Measurements from ENCODE around the gene SUPT20H.
"Not testable (repeated sequence)": the region's sequence is repeated elsewhere in the genome, so short reads cannot be mapped to it uniquely, and the experiment has no call there.

The SUPT20H gene

DNA sequence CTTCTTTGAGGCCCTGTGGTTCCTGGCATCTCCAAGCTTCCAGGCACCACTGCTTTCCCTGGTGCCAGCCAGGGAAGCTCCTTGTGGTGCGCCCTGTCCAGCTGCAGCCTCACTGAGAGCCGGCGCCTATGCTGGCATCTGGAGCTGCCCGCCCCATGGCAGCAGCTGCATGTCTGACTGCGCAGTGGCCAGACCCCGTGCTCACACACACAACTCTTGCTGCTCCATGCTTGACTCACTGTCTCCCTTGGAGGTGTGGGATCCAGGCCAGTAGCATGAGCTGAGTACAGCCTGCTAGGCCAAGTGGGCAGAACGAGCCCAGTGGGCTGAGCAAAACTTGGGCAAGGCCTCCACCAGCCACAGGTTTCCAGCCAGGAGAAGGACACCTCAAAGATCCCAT, 11.5 kb upstream of the SUPT20H start:
- no peak overlapping the region for H3K27ac ChIP-seq
- TF ChIP-seq ZFX (IDR thresholded peaks at IDR 0.05) = no peak
- TF ChIP-seq, protein P1, sequence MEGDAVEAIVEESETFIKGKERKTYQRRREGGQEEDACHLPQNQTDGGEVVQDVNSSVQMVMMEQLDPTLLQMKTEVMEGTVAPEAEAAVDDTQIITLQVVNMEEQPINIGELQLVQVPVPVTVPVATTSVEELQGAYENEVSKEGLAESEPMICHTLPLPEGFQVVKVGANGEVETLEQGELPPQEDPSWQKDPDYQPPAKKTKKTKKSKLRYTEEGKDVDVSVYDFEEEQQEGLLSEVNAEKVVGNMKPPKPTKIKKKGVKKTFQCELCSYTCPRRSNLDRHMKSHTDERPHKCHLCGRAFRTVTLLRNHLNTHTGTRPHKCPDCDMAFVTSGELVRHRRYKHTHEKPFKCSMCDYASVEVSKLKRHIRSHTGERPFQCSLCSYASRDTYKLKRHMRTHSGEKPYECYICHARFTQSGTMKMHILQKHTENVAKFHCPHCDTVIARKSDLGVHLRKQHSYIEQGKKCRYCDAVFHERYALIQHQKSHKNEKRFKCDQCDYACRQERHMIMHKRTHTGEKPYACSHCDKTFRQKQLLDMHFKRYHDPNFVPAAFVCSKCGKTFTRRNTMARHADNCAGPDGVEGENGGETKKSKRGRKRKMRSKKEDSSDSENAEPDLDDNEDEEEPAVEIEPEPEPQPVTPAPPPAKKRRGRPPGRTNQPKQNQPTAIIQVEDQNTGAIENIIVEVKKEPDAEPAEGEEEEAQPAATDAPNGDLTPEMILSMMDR (conservative IDR thresholded peaks at IDR 0.05) = no peak

DNA sequence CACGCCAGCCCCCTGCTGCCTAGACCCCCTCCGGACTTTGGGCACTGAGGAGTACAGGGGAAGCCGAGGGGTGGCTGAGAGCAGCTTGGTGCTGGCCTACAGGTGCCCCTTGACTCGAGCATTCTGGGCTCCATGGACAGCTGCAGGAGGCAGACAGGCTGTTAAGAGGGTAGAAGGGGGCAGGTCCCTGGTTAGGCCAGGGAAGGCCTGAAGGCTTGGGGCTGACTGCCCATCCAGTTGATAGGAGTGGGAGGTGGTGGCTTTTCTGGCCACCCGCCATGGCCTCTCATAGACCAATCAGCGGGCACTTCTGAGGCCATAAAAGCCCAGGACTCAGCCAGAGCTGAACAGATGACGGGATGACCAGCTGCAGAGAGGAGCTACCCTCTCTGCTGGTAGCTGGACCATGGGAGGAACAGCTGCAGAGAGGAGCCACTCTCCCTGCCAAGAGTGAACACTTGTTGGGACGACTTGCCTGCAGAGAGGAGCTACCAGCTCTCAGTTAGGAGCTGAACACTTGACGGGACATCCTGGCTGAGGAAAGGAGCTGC, 10.7 kb upstream of the SUPT20H start:
- no peak for TF ChIP-seq ZFX (IDR thresholded peaks at IDR 0.05)
- TF ChIP-seq, protein P1 (conservative IDR thresholded peaks at IDR 0.05) = no peak
- H3K27ac ChIP-seq = no peak overlapping the region

DNA sequence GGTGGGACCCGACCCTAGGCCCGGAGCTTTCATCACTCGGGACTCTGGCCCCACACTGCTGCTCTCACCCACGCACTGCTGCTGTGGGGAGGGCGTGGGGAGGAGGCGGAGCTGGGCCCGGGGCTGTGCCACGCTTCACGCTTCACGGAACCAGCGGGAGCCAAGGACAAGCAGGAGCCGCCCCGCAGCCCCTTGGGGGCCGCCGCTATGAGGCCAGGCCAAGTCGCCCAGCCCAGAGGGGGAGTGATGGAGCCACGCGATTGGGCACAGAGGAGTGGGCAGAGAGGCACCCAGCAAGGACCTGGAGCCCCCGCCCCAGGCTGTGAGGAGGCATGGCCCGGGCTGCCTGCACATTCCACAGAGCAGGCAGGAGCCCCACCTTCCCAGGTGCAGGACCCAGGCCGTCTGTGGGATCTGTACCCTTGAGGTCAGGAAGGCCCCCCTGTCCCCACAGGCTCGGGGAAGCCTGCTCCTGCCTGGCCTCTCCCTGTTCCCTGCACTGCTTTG, 10.2 kb upstream of the SUPT20H start:
- TF ChIP-seq ZFX (IDR thresholded peaks at IDR 0.05) = no peak
- TF ChIP-seq, protein P1 (conservative IDR thresholded peaks at IDR 0.05) = no peak
- no peak overlapping the region for H3K27ac ChIP-seq

DNA sequence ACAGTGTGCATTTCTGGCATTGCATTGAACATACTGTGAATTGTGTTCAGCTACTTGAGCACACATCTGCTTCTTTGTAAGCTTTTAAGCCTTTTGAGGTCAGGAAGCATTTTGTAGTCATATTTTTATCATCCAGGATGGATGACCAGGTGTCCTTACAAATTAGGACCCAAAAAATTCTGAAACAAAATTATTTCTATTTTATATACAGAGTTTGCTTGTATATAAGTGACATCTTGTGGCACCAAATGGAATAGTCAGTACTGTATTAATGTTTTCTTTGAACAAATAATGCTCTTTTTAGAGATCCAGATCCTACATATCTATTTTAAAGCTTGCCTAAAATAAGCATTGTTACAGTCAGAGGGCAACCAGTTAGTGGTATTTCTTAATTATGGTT, 9.5 kb upstream of the SUPT20H start:
- no peak overlapping the region for H3K27ac ChIP-seq
- TF ChIP-seq, protein P1 (conservative IDR thresholded peaks at IDR 0.05) = peak; percentile 31
- no peak for TF ChIP-seq ZFX (IDR thresholded peaks at IDR 0.05)

DNA sequence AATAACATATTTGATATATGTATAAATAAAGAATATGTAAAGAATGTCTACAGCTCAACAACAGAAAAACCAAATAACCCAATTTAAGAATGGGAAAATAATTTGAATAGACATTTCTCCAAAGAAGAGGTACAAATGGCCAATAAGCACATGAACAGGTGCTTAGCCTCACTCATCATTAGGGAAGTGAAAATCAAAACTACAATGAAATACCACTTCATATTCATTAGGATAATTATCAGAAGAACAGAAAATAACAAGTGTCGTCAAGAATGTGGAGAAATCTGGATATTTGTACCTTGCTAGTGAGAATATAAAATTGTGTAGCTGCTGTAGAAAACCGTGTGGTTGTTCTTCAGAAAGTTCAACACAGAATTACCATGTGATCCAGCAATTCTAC, 8.4 kb upstream of the SUPT20H start:
- no peak for TF ChIP-seq ZFX (IDR thresholded peaks at IDR 0.05)
- TF ChIP-seq, protein P1 (conservative IDR thresholded peaks at IDR 0.05) = no peak
- no peak overlapping the region for H3K27ac ChIP-seq

DNA sequence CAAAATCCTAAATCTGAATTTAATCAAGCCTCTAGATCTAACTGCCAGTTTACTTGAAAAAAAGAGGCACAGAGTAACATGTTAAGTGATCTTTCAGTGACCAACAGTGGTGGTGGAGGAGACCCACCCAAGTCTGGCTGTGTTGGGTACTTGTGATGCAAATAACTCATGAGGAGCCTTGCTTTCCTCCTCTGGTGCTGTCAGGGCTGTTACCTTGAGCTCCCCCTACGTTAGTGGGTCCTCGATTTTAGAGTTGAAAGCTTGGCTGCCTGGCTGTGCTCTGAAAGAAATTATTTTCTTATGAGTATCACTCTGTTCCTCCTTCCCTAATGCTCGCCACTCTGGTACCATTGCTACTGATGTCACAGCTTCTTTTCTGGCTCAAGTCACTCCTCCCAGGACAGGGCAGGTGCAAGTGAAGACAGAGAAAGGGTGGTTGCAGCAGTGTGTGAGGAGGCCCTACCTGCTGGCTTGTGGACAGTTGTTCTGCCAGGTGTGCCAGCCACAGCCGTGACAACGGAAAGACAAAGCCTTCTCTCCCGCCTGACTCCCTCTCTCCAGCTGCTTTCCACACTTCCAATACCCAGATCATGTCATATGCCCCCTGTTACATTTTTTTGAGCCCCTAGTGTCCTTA, 6.5 kb upstream of the SUPT20H start:
- H3K27ac ChIP-seq = no peak overlapping the region
- TF ChIP-seq, protein P1 (conservative IDR thresholded peaks at IDR 0.05) = no peak
- no peak for TF ChIP-seq ZFX (IDR thresholded peaks at IDR 0.05)

DNA sequence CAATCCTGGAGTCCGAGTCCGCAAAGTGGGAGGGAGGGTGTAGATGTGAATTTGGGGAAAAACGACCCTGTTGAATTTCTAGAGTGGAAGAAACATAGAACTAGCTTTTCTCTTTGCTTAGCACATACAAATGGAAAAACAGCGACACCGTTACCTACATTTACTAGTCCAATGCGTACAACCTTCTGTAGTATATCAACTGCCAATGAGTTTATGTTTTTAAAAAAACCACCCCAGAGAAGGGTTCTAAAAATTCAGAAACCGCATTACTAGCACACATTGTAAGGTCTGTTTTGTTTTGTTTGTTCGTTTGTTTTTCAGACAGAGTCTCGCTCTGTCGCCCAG, 332 bp upstream of the SUPT20H start:
- peak overlapping the region; percentile 95 for H3K27ac ChIP-seq

DNA sequence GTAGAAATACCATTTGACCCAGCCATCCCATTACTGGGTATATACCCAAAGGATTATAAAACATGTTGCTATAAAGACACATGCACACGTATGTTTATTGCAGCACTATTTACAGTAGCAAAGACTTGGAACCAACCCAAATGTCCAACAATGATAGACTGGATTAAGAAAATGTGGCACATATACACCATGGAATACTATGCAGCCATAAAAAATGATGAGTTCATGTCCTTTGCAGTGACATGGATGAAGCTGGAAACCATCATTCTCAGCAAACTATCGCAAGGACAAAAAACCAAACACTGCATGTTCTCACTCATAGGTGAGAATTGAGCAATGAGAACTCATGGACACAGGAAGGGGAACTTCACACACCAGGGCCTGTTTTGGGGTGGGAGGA, 3.3 kb downstream of the SUPT20H start:
- not testable (repeated sequence) for H3K27ac ChIP-seq

More for the DNA sequence above, 332 bp upstream of the SUPT20H start:
- no peak for TF ChIP-seq ZFX (IDR thresholded peaks at IDR 0.05)
- TF ChIP-seq, protein P1 (conservative IDR thresholded peaks at IDR 0.05) = no peak

DNA sequence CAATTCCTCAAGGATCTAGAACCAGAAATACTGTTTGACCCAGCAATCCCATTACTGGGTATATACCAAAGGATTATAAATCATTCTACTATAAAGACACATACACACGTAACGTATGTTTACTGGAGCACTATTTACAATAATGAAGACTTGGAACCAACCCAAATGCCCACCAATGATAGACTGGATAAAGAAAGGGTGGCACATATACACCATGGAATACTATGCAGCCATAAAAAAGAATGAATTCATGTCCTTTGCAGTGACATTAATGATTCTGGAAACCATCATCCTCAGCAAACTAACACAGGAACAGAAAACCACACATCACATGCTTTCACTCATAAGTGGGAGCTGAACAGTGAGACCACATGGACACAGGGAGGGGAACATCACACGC, 6.4 kb downstream of the SUPT20H start:
- H3K27ac ChIP-seq = not testable (repeated sequence)
